ENCODE data around the gene CDC42EP1.

Gene CDC42EP1

DNA sequence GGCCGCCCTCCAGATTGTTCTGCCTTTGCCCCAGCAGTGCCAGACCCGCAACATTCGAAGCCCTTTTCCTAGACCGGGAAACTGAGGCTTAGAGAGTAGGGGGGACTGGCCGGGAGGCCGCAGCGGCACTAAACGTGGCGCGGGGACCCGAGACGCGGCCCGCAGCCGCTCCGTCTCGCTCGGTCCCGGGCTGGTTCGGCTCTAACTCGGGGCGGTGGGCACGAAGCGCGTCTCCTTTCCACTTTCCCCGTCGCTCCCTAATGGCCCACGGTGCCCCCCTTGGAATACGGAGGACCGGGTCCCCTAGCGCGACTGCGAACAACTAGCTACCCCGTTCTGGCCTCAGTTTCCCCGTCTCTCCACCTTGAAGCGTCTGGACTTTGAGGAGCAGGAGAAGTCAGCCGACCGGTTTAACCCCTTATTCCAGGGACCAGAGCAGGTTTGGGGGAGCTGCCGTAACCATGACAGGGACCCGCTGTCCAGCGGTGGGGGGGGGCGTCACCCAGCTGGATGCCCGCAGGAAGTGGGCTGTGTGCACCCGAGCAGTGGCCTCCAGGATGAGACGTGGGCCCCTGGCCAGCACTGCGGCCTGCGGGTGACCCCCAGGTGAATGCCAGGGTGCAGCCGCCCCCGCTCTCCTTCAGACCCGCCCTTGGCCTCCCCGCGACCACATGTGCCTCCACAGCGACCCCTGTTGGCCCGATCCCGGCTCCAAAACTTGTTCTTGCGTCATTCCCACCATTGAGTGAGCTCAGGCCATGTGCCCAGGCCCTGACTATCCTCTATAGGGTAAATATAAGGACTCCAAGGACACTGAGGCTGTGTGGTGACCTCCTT lies 1.1 kb downstream of the CDC42EP1 start:
- peak; percentile 85 to 88 for DNase-seq

DNA sequence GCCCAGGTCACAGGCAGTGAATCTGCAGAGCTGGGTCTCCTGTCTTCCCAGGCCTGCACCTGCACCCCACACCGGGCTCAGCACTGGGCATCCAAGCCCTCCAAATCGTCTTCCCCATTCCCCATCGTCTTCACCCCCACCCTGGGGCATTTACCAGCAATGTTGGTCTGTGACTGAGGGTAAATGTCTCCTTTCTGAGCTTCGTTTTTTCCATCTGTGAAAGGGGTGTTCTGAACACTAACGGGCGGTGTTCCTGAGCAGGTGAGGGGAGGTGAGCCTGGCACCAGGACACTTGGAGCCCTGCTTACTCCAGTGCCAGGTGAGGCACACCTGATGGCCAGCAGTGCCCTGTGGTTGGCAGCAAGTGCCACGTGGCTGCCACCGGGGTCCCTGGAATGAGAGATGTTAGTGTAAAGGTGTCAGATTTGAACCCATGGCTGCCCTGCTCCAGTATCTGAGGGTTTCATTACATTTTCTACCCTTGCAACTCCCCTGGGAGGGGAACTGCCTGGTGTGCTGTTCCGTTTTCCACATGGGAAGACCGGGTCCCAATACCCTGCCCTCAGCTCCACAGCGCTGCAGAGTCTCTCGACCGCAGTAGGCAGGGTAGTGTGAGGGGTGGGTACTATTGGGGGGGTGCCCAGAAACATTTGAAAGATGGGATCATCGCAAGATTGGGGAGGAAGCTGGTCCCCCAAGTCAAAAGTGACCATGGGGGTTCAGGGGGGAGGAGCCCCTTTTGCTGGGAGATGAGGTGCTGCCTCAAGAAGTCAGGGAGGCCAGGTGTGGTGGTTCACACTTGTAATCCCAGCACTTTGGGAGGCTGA lies 2.0 kb downstream of the CDC42EP1 start:
- DNase-seq: no peak

GRCh38 chr22:37563153-37564081 lies 3.1 kb downstream of the CDC42EP1 start:
- DNase-seq: no peak

DNA sequence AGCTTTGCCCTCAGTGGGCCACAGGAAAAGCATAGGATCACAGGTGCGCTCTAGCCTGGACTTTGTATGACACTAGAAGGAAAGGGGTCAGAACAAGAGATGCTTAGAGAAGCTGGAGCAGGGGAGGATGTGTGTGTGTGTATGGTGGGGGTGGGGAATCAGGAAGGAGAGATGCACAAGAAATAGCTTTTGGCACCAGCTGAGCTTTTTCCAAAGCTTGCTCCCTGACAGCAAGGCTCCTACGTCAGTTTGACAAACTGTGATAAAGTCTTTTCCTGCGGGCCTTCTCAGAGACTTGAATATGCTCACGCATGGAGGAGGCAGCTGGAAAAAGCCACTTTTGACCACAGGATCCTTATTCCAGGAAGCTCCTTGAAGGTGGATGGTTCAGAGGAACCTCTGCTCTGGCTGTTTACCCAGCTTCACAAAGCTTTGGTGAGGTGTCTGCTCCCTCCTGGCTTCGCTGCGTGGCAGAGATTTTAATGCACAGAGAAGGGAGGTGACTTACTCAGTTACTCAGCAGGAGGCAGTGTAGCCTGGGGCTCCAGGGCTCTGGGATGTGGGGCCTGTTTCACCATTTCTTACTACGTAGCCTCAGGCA lies 3.9 kb downstream of the CDC42EP1 start:
- DNase-seq: no peak

GRCh38 chr22:37565830-37566229 lies 5.5 kb downstream of the CDC42EP1 start:
- DNase-seq: no peak

- DNase-seq: no peak
Observed at GRCh38 chr22:37566329-37566837, 6.1 kb downstream of the CDC42EP1 start.

DNA sequence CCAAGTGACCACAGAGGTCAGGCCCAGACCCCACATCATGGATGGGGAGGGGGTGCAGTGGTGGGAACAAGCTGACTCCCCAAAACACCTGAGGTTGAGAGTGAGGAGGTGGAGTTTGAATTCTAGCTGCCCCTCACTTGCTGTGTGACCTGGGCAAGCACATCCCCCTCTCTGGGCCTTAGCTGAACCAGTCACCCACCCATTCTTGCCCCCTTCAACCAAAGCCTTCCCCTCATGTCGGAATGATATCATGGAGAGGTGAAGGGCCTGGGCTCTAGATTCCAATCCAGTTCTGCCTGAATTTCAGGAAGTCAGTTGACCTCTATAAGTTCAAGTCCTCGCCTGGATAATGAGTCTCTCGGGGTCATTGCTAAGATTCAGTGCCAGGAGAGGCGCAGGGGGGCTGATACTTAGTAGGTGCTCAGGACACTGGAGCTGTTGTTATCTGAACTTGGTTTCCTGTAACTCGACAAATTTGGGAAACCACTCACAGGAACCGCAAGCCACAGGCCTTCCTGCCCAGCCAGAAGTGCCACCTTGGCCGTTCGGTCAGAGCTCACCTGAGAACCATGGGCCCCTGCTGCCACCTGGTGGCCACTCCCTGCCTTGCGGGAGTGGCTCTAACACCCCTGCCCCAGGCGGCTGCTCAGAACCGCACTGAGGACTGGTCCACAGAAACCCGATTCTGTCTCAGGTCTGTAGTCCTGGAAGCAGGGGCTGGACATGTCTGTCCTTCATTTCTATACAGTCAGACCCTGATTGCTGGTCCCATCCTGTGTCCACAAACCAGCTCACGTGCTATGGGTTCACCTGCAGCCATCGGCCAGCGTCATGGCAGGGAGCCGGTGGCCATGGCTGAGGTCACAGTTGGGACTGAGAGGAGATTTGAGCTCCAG lies 6.9 kb downstream of the CDC42EP1 start:
- peak; percentile 90 to 95 for DNase-seq

GRCh38 chr22:37568012-37568411 lies 7.7 kb downstream of the CDC42EP1 start:
- no peak for DNase-seq

GRCh38 chr22:37568448-37569008 lies 8.2 kb downstream of the CDC42EP1 start:
- DNase-seq: no peak

DNA sequence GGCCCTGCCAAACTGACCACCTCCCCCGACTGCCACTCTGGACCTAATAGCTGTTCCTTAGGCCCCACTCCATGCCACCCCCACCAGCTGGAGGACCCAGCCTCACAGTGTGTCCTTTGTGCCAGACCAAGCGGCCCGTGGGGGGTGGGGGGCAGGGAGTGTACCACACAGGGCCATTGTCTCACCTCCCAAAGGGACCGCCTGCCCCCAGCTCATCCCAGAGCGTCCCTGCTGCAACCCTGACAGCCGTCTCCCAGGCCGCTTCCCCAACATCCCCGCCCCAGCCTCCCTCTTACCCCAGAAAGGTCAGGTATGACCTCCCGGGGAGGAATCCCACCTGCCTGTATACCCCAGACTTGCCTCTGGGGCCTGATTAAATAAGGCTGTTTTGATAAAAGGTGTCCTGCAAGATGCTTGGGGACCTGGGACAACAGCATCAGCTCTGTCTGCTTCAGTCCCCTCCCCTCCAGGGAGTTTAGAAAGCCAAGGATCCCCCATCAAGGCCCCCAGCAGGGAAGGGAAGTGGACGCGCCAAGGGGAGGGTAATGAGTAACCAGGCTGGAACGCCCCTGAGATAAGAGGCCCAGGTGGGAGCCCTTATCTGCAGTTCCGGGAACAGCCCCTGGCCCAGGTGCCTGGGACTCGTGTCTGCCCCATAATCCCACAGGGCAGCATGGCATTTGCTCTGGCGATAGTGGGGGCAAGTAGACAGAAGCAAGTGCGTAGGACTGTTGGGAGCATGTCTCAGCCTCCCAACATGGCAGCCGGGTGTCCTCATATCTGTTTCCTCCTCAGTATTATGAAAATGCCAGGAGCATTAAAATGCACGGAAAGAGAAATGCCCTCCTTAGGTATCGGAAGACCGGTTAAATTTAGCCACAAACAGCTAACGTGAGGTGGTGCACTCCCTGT lies 9.0 kb downstream of the CDC42EP1 start:
- DNase-seq: no peak

GRCh38 chr22:37569921-37570660 lies 9.8 kb downstream of the CDC42EP1 start:
- DNase-seq: no peak

DNA sequence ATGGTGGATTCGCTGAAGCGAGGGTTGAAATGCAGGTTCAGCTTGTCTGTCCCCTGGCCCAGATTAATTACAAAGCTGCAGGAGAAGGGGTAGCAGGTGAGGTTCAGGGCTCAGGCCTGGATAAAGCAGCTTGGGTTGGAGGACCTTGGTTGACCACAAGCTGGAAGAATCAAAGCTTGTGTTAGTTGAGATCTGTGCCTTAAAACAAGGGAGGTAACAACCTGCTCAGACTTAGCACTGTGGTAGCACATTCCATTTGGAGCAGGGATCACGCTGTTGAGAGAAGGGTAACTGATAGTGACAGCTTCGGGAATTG lies 10.3 kb downstream of the CDC42EP1 start:
- no peak for DNase-seq

DNA sequence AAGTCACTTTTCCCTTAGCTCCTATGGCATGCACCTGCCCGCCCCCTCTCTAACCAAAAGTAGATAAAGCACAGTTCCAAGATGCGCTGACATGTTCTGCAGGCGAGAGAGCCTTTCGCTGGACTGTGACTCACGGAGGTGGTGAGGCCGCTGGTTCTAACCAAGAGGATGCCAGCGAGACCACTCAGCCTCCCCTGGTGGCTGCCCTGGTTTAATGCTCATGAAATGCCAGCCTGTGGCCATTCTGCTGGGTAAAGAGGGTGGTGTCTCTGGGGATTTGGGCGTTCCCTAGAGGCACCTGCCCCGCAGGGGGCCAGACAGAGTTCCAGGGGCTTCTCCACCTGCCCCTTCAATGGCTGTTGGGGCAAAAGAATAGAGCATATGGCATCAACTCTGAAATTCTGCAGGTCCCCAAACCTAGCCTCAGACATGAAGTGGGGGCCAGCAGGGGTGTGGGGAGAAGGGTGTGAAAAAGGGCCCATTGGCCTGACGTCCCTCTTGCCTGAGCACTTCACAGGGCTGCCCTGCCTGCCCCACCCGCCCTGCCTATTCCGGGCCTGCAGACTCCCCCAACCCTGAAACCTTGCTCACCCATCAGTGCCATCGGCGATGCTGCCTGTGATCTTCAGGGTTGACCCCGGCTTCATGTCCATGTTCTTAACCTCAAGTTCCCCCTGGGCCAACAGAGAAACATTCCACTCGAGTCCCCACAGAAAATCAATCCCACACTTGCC lies 11.1 kb downstream of the CDC42EP1 start:
- no peak for DNase-seq

DNA sequence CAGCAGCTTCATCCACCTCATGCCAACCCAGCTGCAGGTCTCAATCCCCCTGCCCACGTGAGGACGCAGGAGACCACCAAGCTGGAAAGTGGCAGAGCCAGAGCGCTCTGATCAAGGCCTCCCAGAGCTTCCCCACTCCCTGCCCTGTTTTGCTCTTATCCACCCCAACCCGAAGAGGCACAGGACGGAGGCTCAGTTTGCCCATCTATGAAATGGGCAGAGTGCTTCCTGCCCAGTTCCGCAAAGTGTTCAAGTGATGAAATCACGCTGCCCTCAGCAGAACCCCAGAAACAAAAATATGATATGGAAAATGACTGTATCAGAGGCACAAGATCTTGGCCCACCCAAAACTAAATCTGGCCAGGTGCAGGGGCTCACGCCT lies 11.7 kb downstream of the CDC42EP1 start:
- no peak for DNase-seq

DNA sequence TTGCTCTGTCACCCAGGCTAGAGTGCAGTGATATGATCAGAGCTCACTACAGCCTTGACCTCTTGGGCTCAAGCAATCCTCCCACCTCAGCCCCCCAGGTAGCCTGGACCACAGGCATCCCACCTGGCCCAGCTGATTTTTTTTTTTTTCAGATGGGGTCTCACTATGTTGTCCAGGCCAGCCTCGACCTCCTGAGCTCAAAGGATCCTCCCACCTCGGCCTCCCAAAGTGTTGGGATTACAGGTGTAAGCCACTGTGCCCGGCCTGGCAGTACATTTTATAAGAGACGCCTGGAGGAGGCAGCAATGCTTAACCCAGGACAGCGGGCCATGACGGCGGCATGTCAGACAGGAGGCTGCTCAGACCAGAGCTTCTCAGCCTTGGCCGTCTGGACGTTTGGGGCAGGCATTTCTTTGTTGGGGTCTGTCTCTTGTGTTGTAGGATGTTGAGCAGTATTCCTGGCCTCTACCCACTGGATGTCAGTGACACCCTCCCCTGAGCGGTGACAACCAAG lies 15.3 kb downstream of the CDC42EP1 start:
- DNase-seq: no peak

DNA sequence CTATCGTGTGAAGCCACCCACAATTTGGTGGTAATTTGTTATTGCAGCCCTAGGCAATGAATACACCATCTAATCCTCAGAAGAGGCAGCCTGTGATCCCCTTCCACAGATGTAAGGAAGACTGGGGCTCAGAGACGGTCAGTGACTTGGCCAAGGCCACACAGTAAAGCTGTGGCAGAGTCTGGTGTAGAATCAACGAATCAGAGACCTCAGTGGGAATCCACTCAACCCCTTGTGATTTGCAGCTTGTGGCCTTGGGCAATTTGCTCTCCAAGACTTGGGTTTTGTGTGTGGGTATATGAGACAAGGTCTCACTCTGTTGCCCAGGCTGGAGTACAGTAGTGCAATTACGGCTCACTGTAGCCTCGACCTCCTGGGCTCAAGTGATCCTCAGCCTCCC lies 17.7 kb downstream of the CDC42EP1 start:
- DNase-seq: no peak

DNA sequence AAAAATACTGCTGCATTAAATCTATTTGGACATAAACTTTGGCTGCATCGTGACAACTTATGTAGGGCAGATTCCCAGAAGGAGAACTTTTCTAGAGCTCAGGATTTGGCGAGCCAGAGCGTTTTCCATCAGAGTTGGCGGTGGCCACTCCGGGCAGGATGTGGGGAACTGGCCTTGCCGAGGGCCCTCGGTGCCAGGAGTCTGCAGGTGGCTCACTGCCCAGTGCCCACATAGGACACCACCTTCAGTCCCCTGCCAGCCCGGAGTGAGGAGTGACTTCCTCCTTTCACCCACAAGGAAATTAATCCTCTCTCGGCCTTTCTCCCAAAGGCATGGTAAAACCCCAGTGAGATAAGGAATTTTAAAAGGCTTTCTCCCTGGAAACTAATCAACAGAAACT lies 21.2 kb downstream of the CDC42EP1 start:
- no peak for DNase-seq

DNA sequence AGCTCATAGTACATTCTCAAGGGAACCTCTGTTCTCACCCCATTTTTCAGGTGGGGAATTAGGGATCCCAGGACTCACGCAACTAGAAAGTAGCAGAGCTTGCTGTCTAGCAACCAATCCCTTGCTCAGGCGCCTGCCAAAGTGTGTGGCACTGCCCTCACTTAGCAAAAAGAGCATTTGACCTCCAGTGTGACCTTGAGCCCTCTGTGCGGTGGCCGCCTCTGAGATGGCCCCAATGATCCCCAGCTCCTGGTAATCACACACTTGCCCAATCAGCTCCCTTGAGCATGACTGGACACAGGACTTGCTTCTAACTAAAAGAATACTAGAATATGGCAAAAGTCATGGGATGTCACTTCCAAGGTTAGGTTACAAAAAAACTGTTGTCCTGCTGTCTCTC lies 22.2 kb downstream of the CDC42EP1 start:
- no peak for DNase-seq
